ENCODE results near the gene NOS3. TPM values are rescaled to one million over a fixed set of nuclear protein-coding genes. Genes with fewer than 3 reads are reported as not detected.

Gene NOS3
- total RNA-seq, 1 donor from 2014 or later = 12.6 TPM

- no peak for DNase-seq
Observed at GRCh38 chr7:151046603-151047573, 56.1 kb downstream of the NOS3 start.

DNA sequence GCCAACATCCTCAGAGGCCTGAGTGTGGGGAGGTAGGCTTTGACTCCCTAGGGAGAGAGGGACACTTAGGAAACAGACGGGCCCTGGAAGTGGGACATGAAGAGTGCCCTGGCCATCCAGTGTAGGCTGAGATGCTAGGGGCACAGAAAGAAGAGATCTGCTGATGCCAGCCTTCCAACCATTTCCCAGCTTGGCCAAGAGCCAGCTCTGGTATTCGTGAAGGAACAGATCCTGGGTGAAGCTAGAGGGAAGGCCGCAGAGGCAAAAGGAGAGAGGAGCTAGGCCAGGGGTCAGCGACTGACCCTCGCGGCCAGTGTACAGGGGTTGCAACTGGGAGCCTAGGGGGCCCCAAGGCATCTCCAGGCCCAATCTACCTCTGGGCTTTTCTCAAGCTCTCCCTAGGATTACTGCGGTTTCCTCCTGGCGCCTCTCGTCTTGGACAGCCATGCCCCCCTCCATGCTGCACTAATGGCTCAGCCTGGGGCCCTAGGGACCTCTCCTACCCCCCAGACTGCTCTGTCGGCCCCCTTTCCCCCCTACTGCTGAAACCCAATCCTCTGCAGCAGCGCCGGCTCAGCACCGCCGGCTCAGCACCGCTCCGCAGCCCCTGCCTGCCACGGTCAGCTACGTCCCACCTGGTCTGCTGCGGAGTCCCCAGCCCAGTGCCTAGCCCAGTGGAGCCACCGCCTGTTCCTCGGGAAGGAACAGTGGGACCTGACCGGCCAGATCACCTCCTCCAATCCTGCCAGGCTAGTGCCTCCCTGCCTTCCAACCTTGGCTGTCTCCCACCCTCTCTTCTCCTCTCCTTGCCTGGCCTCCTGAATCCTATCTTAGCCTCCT is 57.4 kb downstream of the NOS3 start, which contains the start of gene ASIC3:
Gene ASIC3 (plus strand): TSS at position 556 of the 840 bp plus-strand sequence. CDS start 355 bp downstream, outside the sequence.
- no peak within 1 kb of the TSS for H3K27ac ChIP-seq (replicated peaks)
- intact Hi-C loops (cut with micrococcal nuclease) = no loop called here
- peaks cover 8% of the 10 kb centered on the region for H3K27me3 ChIP-seq (ENCODE audit: low read depth)
- TF ChIP-seq, protein P1, sequence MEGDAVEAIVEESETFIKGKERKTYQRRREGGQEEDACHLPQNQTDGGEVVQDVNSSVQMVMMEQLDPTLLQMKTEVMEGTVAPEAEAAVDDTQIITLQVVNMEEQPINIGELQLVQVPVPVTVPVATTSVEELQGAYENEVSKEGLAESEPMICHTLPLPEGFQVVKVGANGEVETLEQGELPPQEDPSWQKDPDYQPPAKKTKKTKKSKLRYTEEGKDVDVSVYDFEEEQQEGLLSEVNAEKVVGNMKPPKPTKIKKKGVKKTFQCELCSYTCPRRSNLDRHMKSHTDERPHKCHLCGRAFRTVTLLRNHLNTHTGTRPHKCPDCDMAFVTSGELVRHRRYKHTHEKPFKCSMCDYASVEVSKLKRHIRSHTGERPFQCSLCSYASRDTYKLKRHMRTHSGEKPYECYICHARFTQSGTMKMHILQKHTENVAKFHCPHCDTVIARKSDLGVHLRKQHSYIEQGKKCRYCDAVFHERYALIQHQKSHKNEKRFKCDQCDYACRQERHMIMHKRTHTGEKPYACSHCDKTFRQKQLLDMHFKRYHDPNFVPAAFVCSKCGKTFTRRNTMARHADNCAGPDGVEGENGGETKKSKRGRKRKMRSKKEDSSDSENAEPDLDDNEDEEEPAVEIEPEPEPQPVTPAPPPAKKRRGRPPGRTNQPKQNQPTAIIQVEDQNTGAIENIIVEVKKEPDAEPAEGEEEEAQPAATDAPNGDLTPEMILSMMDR (IDR thresholded peaks at IDR 0.05; ENCODE audit: borderline replicate concordance) = no peak
- DNase-seq = no peak
- H3K4me3 ChIP-seq = no peak within 1 kb of the TSS
- H3K36me3 ChIP-seq = peaks cover 15% of the 10 kb centered on the region
- no peaks in the 10 kb centered on the region for H3K9me3 ChIP-seq (replicated peaks)
- H3K4me1 ChIP-seq = peaks cover 10% of the 10 kb centered on the region

More at GRCh38 chr7:151046603-151047573, 56.1 kb downstream of the NOS3 start:
- Histone ChIP-seq H3K27ac (replicated peaks) (no peak overlapping the region), H3K27me3 (ENCODE audit: low read depth) (peaks cover 8% of the 10 kb centered on the region), H3K9me3 (replicated peaks) (no peaks in the 10 kb centered on the region), H3K4me1 (peaks cover 10% of the 10 kb centered on the region), H3K4me3 (no peak overlapping the region), H3K36me3 (peaks cover 23% of the 10 kb centered on the region)
- intact Hi-C loops (cut with micrococcal nuclease) = no loop called here
- TF ChIP-seq, protein P1 (IDR thresholded peaks at IDR 0.05; ENCODE audit: borderline replicate concordance) = no peak

DNA sequence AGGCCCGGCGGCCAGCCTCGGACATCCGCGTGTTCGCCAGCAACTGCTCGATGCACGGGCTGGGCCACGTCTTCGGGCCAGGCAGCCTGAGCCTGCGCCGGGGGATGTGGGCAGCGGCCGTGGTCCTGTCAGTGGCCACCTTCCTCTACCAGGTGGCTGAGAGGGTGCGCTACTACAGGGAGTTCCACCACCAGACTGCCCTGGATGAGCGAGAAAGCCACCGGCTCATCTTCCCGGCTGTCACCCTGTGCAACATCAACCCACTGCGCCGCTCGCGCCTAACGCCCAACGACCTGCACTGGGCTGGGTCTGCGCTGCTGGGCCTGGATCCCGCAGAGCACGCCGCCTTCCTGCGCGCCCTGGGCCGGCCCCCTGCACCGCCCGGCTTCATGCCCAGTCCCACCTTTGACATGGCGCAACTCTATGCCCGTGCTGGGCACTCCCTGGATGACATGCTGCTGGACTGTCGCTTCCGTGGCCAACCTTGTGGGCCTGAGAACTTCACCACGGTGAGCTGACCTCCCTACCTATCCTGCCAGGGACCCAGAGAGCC is 58.2 kb downstream of the NOS3 start:
- DNase-seq = no peak
- no peak overlapping the region for H3K4me3 ChIP-seq
- peaks cover 8% of the 10 kb centered on the region for H3K27me3 ChIP-seq (ENCODE audit: low read depth)
- peaks cover 10% of the 10 kb centered on the region for H3K4me1 ChIP-seq
- peaks cover 12% of the 10 kb centered on the region for H3K36me3 ChIP-seq
- H3K9me3 ChIP-seq (replicated peaks) = no peaks in the 10 kb centered on the region
- TF ChIP-seq, protein P1 (IDR thresholded peaks at IDR 0.05; ENCODE audit: borderline replicate concordance) = no peak
- no peak overlapping the region for H3K27ac ChIP-seq (replicated peaks)
- intact Hi-C loops (cut with micrococcal nuclease) = no loop called here

DNA sequence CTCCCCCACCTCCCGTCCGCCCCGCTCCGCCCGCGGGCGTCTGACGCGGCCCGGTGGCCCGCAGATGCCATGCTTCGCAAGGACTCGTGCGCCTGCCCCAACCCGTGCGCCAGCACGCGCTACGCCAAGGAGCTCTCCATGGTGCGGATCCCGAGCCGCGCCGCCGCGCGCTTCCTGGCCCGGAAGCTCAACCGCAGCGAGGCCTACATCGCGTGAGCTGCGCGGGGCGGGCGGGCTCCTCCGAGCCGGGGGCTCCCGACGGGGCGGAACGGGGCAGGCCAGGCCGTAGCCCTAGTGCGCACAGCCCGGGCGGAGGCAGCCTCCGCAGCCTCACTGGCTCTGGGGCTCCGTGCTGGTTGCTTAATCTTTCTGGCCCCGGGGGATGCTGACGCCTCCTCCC is 60.3 kb downstream of the NOS3 start:
- H3K9me3 ChIP-seq (replicated peaks) = no peaks in the 10 kb centered on the region
- peaks cover 10% of the 10 kb centered on the region for H3K4me1 ChIP-seq
- DNase-seq = peak; percentile 52
- peaks cover 8% of the 10 kb centered on the region for H3K27me3 ChIP-seq (ENCODE audit: low read depth)
- H3K36me3 ChIP-seq = no peaks in the 10 kb centered on the region
- H3K4me3 ChIP-seq = peak overlapping the region; percentile 36
- intact Hi-C loops (cut with micrococcal nuclease) = no loop called here
- TF ChIP-seq, protein P1 (IDR thresholded peaks at IDR 0.05; ENCODE audit: borderline replicate concordance) = no peak
- H3K27ac ChIP-seq (replicated peaks) = no peak overlapping the region

DNA sequence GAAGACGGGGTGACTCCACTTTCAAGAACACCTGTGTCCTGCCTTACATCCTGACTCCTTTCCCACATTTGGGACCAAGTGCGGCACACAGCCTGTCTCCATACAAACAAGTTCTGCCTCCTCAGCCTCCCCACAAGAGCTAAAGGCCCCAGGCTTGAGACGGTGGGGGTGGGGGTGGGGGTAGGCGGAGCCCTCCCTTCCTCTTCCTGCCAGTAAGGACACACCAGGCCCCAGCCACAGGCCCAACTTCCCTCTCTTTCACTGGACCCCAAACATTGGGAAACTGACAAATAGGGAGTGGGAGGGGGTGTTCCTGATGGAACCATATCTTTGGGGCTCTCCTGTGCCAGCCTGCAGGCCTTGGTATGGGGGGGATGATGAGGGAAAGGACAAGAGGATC is 62.3 kb downstream of the NOS3 start:
- Histone ChIP-seq H3K27ac (replicated peaks) (no peak overlapping the region), H3K4me3 (no peak overlapping the region), H3K36me3 (no peaks in the 10 kb centered on the region), H3K9me3 (replicated peaks) (no peaks in the 10 kb centered on the region), H3K27me3 (ENCODE audit: low read depth) (peaks cover 8% of the 10 kb centered on the region), H3K4me1 (peaks cover 22% of the 10 kb centered on the region)
- intact Hi-C loops (cut with micrococcal nuclease) = no loop called here
- no peak for DNase-seq
- TF ChIP-seq, protein P1 (IDR thresholded peaks at IDR 0.05; ENCODE audit: borderline replicate concordance) = no peak

All from left ventricle myocardium inferior (tissue), 1 donor.